ENCODE measurements around the gene GUCA2B. TPM values are rescaled to one million over a fixed set of nuclear protein-coding genes. Genes with fewer than 3 reads are reported as not detected.

Gene GUCA2B
- total and polyA plus RNA-seq, 2 of the 4 experiments (the other 2 are of a cell fraction) = not detected

GRCh38 chr1:42150651-42151050 lies 2.6 kb upstream of the GUCA2B start:
- peaks cover 3% of the 10 kb centered on the region; the same call in 1 of the 2 replicates for H3K9me1 ChIP-seq (ENCODE audit: insufficient read depth, low read length)
- no peak overlapping the region for H4K5ac ChIP-seq (ENCODE audit: low read depth, low read length)
- no peaks in the 10 kb centered on the region for H3K9me3 ChIP-seq (ENCODE audit: control insufficient read depth, insufficient read depth, low read length)
- no peak overlapping the region for H2BK120ac ChIP-seq (ENCODE audit: low read depth, low read length)
- no peak overlapping the region for H2BK20ac ChIP-seq (ENCODE audit: low read depth, low read length)
- H3K4ac ChIP-seq (ENCODE audit: low read depth, low read length) = no peak overlapping the region
- ATAC-seq (ENCODE audit: low read depth) (no peak), DNase-seq (no peak)
- no peak overlapping the region for H3K56ac ChIP-seq (ENCODE audit: extremely low read depth, insufficient read depth, low read length)
- dilution Hi-C loops (cut with HindIII; ENCODE audit: low sequenced_read_pairs, unreplicated experiment) (no loop called here), in situ Hi-C loops (cut with MboI; ENCODE audit: low sequenced_read_pairs) (no loop called here), intact Hi-C loops (cut with micrococcal nuclease) (no loop called here)
- no peak overlapping the region for H3K4me3 ChIP-seq (ENCODE audit: insufficient read depth, low read depth, low read length)
- H3K27me3 ChIP-seq (ENCODE audit: control insufficient read depth, insufficient read depth, low read length) = peaks cover 43% of the 10 kb centered on the region
- ChIA-PET CTCF (no interaction called here), POLR2A (ENCODE audit: unreplicated experiment) (no interaction called here)
- H3K4me2 ChIP-seq (ENCODE audit: low read depth, low read length) = no peak overlapping the region
- no peak overlapping the region for H4K8ac ChIP-seq (ENCODE audit: low read depth in 2 of 2, low read length in 2 of 2)
- H3K79me1 ChIP-seq (ENCODE audit: low read depth in 1 of 2, low read length in 2 of 2) = no peaks in the 10 kb centered on the region
- no peak overlapping the region for H2AK9ac ChIP-seq (replicated peaks; ENCODE audit: low read depth, low read length, poor library complexity)
- H3K36me3 ChIP-seq (ENCODE audit: control insufficient read depth, insufficient read depth, low read length) = no peaks in the 10 kb centered on the region
- no peak overlapping the region for H2AFZ ChIP-seq (replicated peaks; ENCODE audit: low read length, poor library complexity)
- no peak overlapping the region for H2AK5ac ChIP-seq (ENCODE audit: low read depth, low read length)
- H3K27ac ChIP-seq (ENCODE audit: insufficient read depth, low read length) = no peak overlapping the region
- no peak overlapping the region for H3K9ac ChIP-seq (ENCODE audit: low read depth, low read length)
- H3K4me1 ChIP-seq (ENCODE audit: control insufficient read depth, insufficient read depth, low read length) = no peaks in the 10 kb centered on the region
- no peak overlapping the region for H4K91ac ChIP-seq (ENCODE audit: insufficient read depth, low read depth, low read length)
- H3K23ac ChIP-seq (ENCODE audit: low read depth, low read length) = no peak overlapping the region
- H3K18ac ChIP-seq (ENCODE audit: low read depth, low read length) = no peak overlapping the region
- TF ChIP-seq, protein P1, sequence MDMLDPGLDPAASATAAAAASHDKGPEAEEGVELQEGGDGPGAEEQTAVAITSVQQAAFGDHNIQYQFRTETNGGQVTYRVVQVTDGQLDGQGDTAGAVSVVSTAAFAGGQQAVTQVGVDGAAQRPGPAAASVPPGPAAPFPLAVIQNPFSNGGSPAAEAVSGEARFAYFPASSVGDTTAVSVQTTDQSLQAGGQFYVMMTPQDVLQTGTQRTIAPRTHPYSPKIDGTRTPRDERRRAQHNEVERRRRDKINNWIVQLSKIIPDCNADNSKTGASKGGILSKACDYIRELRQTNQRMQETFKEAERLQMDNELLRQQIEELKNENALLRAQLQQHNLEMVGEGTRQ (IDR thresholded peaks at IDR 0.05; ENCODE audit: low read depth, low read length) = no peak
- TF ChIP-seq RCOR1 (IDR thresholded peaks at IDR 0.05; ENCODE audit: insufficient replicate concordance, low read length) (no peak), BHLHE40 (IDR thresholded peaks at IDR 0.05; ENCODE audit: low read depth, low read length) (no peak), RAD21 (IDR thresholded peaks at IDR 0.05; ENCODE audit: low read length) (no peak), RFX5 (IDR thresholded peaks at IDR 0.05; ENCODE audit: low read depth, low read length) (no peak), MAZ (IDR thresholded peaks at IDR 0.05; ENCODE audit: borderline replicate concordance, low read depth, low read length) (no peak), MAFK (IDR thresholded peaks at IDR 0.05; ENCODE audit: low read depth, low read length) (no peak), FOS (IDR thresholded peaks at IDR 0.05; ENCODE audit: low read depth, low read length) (no peak), SMC3 (IDR thresholded peaks at IDR 0.05; ENCODE audit: low read depth, low read length) (no peak)
- no peak overlapping the region for H2BK15ac ChIP-seq (ENCODE audit: low read depth, low read length)
- H4K20me1 ChIP-seq (ENCODE audit: insufficient read depth, low read length) = no peaks in the 10 kb centered on the region
- WGBS, 2 experiments (ENCODE audit: extremely low coverage in 2 of 2, insufficient read length in 1 of 2) = no CpG with 5 or more reads among the region's 5 CpGs
- no peak overlapping the region for H3K14ac ChIP-seq (replicated peaks; ENCODE audit: low read depth, low read length)
- no TSS peak for BruUV-seq (replicated peaks)
- no peak overlapping the region for H2BK5ac ChIP-seq (ENCODE audit: low read depth, low read length, poor library complexity, severe bottlenecking)

Data from IMR-90 (cell line).